ENCODE results near the gene PDGFRA. TPM values are rescaled to one million over a fixed set of nuclear protein-coding genes. Genes with fewer than 3 reads are reported as not detected.
"Not testable (repeated sequence)": the region's sequence is repeated elsewhere in the genome, so short reads cannot be mapped to it uniquely, and the experiment has no call there.

Gene PDGFRA
- total and polyA plus RNA-seq, 8 donors = 50.3 to 151 (median 113) TPM

- TF ChIP-seq CTCF (IDR thresholded peaks at IDR 0.05) = no peak
- no peak overlapping the region for H3K27ac ChIP-seq
- no peak for ATAC-seq
- no peak for DNase-seq
- no peaks in the 10 kb centered on the region for H3K4me1 ChIP-seq
- no peaks in the 10 kb centered on the region for H3K36me3 ChIP-seq
- intact Hi-C loops (cut with DNase I) = loop anchor here in 1 of 2 donors (5.0 kb wide), 1 partner anchor 121 kb away; no protein-coding TSS in a partner anchor
- H3K27me3 ChIP-seq = no peaks in the 10 kb centered on the region
- no peaks in the 10 kb centered on the region for H3K9me3 ChIP-seq
- no peak overlapping the region for H3K4me3 ChIP-seq
These were observed 92.0 kb downstream of the PDGFRA start for GRCh38 chr4:54320826-54321685.

DNA sequence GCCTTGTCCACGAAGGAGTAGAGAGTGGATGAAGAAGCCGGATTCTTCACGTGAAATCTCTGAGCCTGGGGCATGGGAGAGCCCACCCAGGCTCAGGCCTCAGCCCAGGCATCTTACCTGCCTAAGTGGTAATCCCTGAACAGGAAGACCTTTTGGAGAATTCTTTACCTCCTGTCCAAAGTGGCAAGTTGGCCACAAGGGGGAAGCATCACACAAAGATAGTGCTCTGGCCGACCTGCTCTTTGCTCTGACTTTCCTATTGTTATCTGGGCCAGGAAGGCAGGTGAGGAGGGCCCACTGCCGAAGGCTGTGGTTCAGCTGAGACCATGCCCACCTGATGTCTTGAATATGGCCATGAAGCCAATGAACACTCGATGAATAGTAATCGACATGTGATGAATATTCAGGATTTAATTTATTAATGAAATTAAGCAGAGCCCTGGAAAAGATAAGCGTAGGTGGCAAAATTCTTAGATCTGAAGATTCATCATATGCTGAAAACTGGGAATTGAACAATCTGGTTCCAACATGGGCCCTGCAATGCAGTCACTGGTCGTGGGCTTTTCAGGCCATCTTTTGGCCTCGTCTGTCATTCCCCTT lies 93.8 kb downstream of the PDGFRA start:
- intact Hi-C loops (cut with DNase I) = loop anchor here in 1 of 2 donors (5.0 kb wide), 1 partner anchor 119 kb away; no protein-coding TSS in a partner anchor
- ATAC-seq (peak; percentile 93), DNase-seq (peak in 3 of 4 donors; percentile 47 to 67 (median 49))

GRCh38 chr4:54330896-54331295 lies 101.8 kb downstream of the PDGFRA start:
- intact Hi-C loops (cut with DNase I) = no loop called here
- H3K36me3 ChIP-seq = no peaks in the 10 kb centered on the region
- DNase-seq (no peak), ATAC-seq (no peak)
- no peak for TF ChIP-seq CTCF (IDR thresholded peaks at IDR 0.05)
- no peak overlapping the region for H3K4me3 ChIP-seq
- no peak overlapping the region for H3K27ac ChIP-seq
- no peaks in the 10 kb centered on the region for H3K27me3 ChIP-seq
- no peaks in the 10 kb centered on the region for H3K4me1 ChIP-seq
- H3K9me3 ChIP-seq = no peaks in the 10 kb centered on the region

More for the DNA sequence above, 93.8 kb downstream of the PDGFRA start:
- Histone ChIP-seq H3K27me3 (no peaks in the 10 kb centered on the region), H3K4me1 (no peaks in the 10 kb centered on the region), H3K36me3 (no peaks in the 10 kb centered on the region), H3K27ac (no peak overlapping the region), H3K9me3 (no peaks in the 10 kb centered on the region), H3K4me3 (no peak overlapping the region)
- peak; percentile 61 to 62 for TF ChIP-seq CTCF (IDR thresholded peaks at IDR 0.05)

DNA sequence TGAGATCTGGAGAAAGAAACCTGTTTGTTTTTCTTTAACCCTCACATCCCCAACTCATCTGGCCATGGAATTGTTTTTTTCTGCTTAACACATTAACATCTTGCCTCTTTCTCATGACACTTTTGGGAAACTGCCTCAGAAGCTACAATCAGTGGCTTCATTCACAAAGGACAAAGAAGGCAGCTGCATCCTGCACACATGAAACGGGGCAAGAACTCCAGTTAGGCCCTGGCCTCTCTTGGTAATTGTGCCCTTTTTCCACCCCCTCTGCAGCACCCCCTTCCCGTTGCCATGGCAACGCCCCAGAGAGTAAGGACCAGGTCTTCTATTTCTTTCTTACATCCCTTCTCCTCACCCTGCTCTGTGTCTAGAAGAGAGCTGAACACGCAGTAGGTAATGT lies 103.4 kb downstream of the PDGFRA start:
- intact Hi-C loops (cut with DNase I) = no loop called here
- ATAC-seq = no peak
- TF ChIP-seq CTCF (IDR thresholded peaks at IDR 0.05) = no peak

DNA sequence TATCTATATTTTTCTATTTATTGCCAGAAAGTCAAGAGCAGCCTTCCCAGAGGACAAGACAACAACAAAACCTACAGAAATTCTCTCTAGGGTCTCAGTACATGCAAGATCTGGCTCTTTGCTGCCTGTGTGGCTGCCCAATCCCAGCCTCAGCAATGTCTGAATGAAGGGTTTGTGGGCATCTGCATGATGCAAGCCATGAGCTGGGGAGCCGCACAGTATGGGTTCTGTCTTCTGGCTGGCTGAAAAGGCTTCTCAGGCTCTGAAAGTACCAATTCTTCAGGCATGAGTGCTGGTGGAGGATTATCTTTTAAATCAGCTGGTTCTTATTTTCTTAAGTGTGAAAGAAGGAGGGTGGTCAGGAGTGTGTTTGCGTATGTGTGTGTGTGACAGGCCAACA lies 104.6 kb downstream of the PDGFRA start:
- Histone ChIP-seq H3K27ac (no peak overlapping the region), H3K9me3 (no peaks in the 10 kb centered on the region), H3K36me3 (no peaks in the 10 kb centered on the region), H3K4me3 (no peak overlapping the region), H3K27me3 (no peaks in the 10 kb centered on the region), H3K4me1 (no peaks in the 10 kb centered on the region)
- DNase-seq (no peak), ATAC-seq (no peak)
- no peak for TF ChIP-seq CTCF (IDR thresholded peaks at IDR 0.05)
- intact Hi-C loops (cut with DNase I) = no loop called here

More for the DNA sequence above, 103.4 kb downstream of the PDGFRA start:
- H3K4me3 ChIP-seq = no peak overlapping the region
- H3K36me3 ChIP-seq = no peaks in the 10 kb centered on the region
- H3K27me3 ChIP-seq = no peaks in the 10 kb centered on the region
- no peaks in the 10 kb centered on the region for H3K4me1 ChIP-seq
- no peak for DNase-seq
- H3K27ac ChIP-seq = no peak overlapping the region
- H3K9me3 ChIP-seq = no peaks in the 10 kb centered on the region

- H3K27me3 ChIP-seq; H3K4me3 ChIP-seq; H3K36me3 ChIP-seq; ATAC-seq; H3K4me1 ChIP-seq; H3K9me3 ChIP-seq; DNase-seq; intact Hi-C loops (cut with DNase I); H3K27ac ChIP-seq: not testable (repeated sequence)
These were observed 105.7 kb downstream of the PDGFRA start for GRCh38 chr4:54334769-54335168.
